DMS114 treated with DMSO at 0.1 percent for 48 hours (cell line): ENCODE measurements around the gene MCTP1.
"Not testable (repeated sequence)": the region's sequence is repeated elsewhere in the genome, so short reads cannot be mapped to it uniquely, and the experiment has no call there.

Source experiments
- DNase-seq: peaks from one replicate; lab custom pipeline; 2025; ENCODE audit not compliant: unreplicated experiment; lab: John Stamatoyannopoulos, UW

Gene MCTP1

DNA sequence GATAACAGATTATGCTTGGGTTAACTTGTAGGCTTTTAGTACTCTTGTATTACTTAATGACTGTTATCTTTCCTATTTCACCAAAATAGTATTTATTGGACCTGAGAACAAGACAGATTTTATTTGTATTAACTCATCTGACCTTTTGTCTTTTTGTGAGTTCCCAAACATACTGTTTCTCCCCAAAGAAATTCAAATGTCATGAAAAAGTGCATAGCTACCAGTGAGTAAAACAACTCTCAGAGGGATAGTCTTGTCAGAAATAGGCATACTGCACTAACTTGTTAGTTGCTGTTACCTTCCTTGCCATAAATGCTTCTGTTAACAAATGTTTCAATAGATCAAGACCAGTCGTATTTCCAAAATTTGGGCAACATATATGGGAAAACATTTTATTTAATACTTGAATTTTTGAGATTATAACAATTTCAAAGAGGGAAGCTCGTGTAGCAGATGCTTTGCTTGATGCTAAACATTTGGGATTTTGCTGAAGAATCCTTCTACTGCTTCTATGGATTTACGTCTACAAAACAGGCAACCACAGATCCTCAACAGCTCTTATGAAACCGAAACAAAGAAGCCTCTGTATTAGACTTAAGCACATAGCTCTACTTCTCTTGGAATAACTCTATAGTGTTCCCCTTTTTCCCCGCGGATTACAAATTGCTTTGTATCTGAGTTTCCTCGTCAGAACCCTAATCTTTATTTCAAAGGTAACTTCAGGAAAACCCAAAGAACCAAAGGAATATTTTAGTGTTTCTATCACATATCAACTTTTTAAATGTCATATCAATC is 248.8 kb downstream of the MCTP1 start:
- DNase-seq = no peak

- DNase-seq = no peak
Measured at GRCh38 chr5:95032801-95033200, 252.1 kb downstream of the MCTP1 start.

DNA sequence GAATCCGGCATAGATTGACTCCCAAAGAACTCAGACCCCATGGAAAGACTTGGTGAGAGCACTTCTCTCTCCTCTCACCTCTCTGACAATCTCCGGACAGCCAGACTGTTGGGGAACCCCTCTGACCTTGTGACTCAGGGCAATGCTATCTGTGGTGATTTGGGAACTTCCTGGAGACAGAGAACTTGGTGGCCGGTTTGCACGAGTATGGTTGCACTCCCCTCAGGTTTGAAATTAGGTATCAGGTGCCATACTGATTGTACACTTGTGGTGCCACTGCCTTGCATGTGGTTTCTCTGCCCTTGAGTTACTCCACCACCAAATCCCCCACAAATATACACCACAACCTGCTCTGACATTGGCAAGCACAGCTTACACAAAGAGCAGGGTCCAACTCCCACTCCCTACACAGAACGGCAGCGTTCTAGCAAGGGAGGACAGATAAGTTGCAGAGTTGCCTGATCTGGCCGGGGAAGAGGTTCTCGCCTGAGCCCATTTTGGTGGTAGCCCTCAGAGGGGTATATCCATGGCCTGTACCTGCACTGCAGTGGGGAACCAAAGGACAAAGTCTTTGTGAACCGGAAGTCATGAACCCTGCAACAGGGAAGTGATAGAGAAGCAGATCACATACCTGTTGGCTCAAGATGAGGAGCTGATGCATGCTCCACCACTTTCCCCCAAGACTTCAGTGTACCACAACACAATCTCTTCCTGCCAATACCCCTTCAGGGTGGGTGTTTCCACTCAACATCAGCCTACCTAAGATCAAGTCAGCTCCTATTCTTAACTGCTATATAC is 255.1 kb downstream of the MCTP1 start:
- no peak for DNase-seq

- DNase-seq = no peak
Measured at GRCh38 chr5:95027775-95028174, 257.1 kb downstream of the MCTP1 start.

GRCh38 chr5:95027151-95027721 is 257.7 kb downstream of the MCTP1 start:
- DNase-seq = no peak

GRCh38 chr5:95026718-95027117 is 258.2 kb downstream of the MCTP1 start:
- no peak for DNase-seq

DNA sequence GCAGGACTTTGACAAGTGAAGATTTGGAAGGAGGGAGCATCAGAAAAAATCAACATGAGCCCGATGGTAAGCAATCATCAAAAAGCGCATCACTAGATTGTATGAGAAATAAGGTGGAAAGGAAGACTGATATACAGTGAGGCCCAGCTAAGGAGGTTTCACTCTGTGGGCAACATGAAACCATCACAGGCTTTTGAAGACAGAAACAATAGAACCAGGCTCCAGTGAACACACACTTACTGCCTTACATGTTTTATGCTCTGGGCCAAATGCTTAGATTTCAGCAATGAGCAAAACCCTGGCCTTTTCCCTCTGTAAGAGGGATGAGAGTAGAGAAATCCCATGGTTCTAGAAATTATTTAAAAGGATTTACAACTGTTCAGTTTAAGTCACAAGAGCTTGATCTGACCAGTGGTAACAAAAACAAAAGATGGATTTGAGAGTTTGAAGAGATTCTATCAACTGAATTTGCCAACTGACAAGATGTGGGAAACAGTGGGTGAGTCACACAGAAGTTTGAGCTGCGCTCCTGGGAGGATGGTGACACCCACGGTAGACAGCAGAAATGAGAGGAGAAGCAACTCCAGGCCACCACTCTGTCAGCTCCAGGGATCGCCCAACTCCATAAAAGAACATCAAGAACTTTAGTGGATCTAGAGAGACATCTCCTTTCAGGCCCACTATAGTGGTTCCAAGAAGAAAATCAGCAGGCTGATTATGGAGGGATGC is 261.8 kb downstream of the MCTP1 start:
- DNase-seq = no peak

DNA sequence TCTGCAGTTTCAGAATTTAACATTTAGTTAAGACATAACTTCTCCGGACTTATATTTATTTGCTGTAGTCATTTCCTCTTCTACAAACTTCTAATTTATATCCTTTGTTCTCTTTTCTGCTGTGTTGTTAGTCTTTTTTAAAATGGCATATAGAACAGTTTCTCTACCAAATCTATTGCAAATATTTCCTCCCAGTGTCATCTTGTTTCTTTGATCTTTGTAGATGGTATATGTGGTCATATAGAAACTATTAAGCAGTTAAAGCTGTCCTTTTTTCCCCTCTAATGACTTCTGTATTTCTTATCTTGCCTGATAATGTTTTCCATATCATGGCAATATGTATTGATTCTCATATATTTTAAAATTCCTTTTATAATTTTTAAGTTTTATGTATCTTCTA is 264.5 kb downstream of the MCTP1 start:
- no peak for DNase-seq

DNA sequence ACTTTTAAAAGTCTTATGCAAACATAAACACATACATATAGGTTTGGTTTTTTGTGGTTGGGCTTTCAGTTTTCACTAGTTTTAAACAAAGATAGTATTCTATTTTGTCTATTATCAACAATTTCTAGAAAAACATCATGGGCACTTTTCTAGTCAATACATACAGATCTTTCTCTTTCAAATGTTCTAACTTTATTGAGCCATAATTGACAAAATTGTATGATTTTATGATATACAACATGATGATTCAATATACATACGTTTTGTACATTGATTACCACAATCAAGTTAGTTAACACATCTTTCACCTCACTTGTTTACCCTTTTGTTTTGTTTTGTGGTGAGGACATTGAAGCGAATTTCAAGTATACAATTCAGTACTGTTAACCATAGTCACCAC is 265.9 kb downstream of the MCTP1 start:
- no peak for DNase-seq

GRCh38 chr5:95018511-95018910 is 266.4 kb downstream of the MCTP1 start:
- no peak for DNase-seq

- DNase-seq = no peak
Measured at GRCh38 chr5:95009812-95010211, 275.1 kb downstream of the MCTP1 start.

- no peak for DNase-seq
Measured at GRCh38 chr5:95007921-95008597, 276.8 kb downstream of the MCTP1 start.

DNA sequence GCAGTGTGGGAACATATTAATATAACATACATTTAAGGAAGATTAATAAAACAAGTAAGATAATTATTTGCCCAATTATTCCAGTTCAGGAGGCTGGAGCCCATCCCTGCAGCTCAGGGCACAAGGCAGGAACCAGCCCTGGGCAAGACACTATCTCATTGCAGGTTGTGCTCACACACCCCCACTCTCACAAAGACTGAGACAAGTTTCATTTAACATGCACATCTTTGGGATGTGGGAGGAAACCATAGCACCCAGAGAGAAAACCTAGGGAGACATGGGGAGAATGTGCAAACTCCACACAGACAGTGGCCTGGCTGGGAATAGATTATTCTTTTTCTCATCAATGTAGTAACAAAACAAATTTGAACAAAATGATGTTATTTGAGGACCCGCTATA is 279.1 kb downstream of the MCTP1 start:
- DNase-seq = no peak

DNA sequence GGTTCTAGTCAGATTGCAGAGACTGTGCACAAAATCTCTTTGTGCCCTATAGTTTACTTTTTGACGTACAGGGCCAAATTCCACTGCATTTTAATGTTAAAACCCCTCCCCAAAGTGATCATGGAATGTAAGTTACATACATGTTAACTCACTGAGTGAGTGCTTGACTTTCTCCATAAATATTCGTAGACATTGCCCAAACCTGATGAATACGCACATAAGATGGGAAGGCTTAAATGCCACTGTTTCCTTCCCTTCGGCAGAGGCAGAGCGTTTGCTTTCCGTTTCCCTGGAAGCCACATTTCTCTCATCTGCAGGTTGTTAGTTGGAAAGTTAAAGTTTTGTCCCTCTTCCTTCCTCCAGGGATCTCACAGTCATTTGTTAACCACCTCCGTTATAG is 286.2 kb downstream of the MCTP1 start:
- DNase-seq = no peak

DNA sequence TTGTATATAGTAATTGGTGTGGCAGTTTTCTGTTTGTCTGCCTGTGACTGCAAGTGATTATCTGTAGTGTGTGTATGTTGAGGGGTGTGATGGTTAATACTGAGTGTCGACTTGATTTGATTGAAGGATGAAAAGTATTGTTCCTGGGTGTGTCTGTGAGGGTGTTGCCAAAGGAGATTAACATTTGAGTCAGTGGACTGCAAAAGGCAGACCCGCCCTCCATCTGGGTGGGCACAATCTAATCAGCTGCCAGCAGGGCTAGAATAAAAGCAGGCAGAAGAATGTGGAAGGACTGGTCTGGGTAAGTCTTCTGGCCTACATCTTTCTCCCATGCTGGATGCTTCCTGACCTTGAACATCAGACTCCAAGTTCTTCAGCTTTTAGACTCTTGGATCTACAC is 290.4 kb downstream of the MCTP1 start:
- DNase-seq = not testable (repeated sequence)

DNA sequence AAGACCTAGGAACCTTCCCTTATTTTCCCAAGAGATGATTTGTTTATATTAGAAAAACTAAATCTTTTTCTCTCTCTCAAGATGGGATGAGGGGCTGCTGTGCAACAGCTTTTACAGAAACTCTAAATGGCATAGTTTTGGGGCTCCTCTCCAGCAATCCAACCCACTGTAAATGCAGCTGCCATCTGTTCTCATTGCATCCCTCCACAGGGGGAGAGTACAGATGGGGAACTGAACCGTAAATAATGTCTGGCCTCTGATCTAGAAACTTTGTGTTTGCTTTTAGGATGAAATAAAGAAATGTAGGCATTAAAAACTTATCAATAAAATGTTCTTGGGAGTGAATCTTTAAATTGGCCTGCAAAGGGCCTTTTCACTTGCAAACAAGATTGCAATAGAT is 291.4 kb downstream of the MCTP1 start:
- DNase-seq = no peak

DNA sequence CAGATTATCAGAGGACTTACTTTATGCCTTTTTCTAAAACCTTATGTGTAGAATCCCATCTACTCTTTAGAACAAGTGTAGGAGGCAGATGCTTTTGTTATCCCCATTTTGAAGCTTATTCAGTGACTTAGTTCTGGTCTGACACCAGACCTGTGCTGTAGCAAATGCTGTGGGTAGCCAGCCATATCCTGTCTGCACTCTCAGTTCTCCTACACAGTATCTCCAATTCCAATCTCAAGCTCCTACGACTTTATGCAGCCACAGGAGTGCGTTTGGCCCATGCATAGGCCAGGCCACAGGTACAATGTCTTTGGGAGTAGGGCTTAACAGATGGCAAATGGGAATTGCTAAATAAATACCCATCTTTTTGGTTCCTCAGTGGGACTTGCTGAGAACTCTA is 292.6 kb downstream of the MCTP1 start:
- no peak for DNase-seq

GRCh38 chr5:94983861-94984535 is 300.9 kb downstream of the MCTP1 start:
- no peak for DNase-seq

DNA sequence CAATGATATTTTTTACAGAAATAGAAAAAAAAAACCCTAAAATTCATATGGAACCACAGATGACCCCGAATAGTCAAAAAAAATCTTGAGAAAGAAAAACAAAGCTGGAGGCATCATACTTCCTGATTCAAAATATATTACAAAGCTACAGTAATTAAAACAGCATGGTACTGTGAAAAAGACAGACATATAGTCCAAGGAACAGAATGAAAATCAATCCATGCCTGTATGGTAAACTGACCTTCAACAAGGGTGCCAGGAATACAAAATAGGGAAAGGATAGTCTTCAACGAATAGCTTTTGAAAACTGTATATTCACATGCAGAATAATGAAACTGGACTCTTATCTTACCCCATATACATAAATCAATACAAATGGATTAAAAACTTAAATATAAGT is 307.5 kb downstream of the MCTP1 start:
- no peak for DNase-seq

GRCh38 chr5:94976853-94977252 is 308.0 kb downstream of the MCTP1 start:
- no peak for DNase-seq
